DMS 273 (cell line): ENCODE data around the gene PTGES2.
"Not testable (repeated sequence)": the region's sequence is repeated elsewhere in the genome, so short reads cannot be mapped to it uniquely, and the experiment has no call there.

Source experiments
- DNase-seq: peaks from one replicate; lab custom pipeline; 2025; ENCODE audit not compliant: unreplicated experiment; lab: John Stamatoyannopoulos, UW

The PTGES2 gene

GRCh38 chr9:128120741-128121465, 6.6 kb downstream of the PTGES2 start:
- DNase-seq, result no peak

- no peak for DNase-seq
Measured at GRCh38 chr9:128120061-128120740, 7.3 kb downstream of the PTGES2 start.

- DNase-seq, result peak; percentile 65
Measured at GRCh38 chr9:128118971-128119665, 8.4 kb downstream of the PTGES2 start.

GRCh38 chr9:128118472-128118857, 9.1 kb downstream of the PTGES2 start:
- DNase-seq, result no peak

GRCh38 chr9:128117613-128118471, 9.7 kb downstream of the PTGES2 start:
- peak; percentile 95 for DNase-seq

- DNase-seq, result no peak
Measured at GRCh38 chr9:128116104-128117083, 11.1 kb downstream of the PTGES2 start.

GRCh38 chr9:128115187-128116103, 12.1 kb downstream of the PTGES2 start:
- no peak for DNase-seq

GRCh38 chr9:128114326-128115186, 13.0 kb downstream of the PTGES2 start:
- no peak for DNase-seq

- no peak for DNase-seq
Measured at GRCh38 chr9:128113526-128114325, 13.8 kb downstream of the PTGES2 start.

GRCh38 chr9:128111726-128112125, 15.8 kb downstream of the PTGES2 start:
- DNase-seq, result not testable (repeated sequence)

GRCh38 chr9:128109050-128109709, 18.3 kb downstream of the PTGES2 start:
- no peak for DNase-seq

- no peak for DNase-seq
Measured at GRCh38 chr9:128108269-128109049, 19.1 kb downstream of the PTGES2 start.

- no peak for DNase-seq
Measured at GRCh38 chr9:128107468-128108268, 19.9 kb downstream of the PTGES2 start.

GRCh38 chr9:128106940-128107467, 20.5 kb downstream of the PTGES2 start:
- no peak for DNase-seq
